NCI-H774 (cell line): ENCODE results near the gene SCFD2.
"Not testable (repeated sequence)": the region's sequence is repeated elsewhere in the genome, so short reads cannot be mapped to it uniquely, and the experiment has no call there.

Source experiments
- DNase-seq: peaks from one replicate; lab custom pipeline; 2025; lab: John Stamatoyannopoulos, UW

Gene SCFD2

DNA sequence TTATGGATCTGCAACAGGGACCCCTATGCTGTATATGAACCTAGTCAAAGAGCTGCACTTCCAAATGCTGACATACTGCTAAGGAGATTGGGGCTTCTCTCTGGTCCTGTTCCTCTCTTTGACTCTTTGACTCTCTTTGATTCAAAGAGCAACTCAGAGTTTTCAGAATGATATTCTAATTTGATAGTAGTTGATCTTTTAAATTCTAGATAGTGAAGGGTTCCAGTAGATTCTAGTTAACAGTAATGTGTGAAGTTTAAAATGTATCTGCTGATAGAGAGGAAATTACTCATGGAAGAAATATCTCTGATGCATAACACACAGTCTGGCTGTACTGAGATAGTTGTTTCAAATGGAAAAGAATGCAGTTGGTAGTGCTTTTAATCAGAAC is 264.7 kb downstream of the SCFD2 start:
- no peak for DNase-seq

DNA sequence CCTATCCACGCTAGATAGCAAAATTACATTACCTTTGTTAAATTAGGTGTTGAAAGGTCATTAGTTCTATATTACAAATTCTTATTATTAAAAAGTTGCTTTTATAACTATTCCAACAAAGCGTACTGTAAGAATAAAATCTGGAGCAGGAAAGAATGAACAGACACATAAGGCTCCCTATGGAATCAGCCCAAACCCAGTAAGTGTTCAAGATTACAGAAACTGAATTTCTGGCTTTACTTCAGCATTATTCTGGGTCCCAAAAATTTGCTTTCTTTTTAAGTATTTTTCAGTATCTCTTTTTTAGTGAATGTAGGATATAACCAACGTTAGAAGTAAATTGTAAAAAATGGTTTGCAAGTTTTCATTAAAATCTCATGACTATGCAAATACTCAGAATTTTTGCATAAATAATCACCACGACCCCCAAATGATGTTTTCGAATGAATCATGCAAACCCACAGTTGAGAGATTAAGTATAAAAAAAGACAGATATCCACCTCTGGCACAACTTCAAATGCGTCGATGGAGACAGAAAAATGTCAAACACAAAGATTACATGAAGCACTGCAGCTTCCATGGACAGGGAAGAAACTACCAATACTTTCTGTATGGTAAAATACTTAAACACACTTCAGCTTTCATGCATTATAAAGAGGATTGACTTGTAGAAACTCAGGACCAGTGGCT is 265.2 kb downstream of the SCFD2 start:
- DNase-seq = no peak

DNA sequence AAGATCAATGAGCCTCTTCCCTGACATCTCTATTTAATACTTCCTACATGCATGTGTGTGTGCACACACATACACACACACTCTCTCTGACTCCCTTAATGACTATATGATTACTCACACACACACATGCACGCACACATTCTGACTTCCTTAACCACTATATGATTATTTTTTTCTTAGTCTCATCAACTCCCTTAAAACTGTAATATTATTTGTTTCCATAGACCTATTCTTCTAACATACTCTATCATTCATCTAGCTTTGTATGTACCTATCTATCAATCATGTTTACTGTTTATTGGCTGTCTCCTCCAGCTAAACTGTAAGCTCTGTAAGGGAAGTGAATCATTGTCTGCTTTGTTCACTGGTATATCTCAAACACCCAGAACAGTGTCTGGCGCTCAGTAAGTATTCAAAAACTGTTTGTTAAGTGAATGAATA is 267.2 kb downstream of the SCFD2 start:
- DNase-seq = no peak

DNA sequence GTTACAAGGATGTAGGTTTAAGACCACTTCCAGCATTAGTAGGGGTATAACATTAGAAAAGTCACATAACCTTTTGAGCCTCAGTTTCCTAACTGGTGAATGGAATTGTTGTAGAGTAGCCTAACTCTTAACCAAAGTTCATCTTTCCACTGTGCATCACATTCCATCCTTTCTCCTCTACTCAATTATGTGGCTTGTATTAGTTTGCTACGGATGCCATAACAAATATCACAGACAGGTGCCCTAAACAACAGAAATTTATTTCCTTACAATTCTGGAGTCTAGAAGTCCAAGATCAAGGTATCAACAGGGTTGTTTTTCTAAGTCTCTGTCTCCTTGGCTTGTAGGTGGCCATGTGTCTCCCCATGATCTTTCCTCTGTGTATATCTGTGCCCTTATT is 271.8 kb downstream of the SCFD2 start:
- DNase-seq = no peak

DNA sequence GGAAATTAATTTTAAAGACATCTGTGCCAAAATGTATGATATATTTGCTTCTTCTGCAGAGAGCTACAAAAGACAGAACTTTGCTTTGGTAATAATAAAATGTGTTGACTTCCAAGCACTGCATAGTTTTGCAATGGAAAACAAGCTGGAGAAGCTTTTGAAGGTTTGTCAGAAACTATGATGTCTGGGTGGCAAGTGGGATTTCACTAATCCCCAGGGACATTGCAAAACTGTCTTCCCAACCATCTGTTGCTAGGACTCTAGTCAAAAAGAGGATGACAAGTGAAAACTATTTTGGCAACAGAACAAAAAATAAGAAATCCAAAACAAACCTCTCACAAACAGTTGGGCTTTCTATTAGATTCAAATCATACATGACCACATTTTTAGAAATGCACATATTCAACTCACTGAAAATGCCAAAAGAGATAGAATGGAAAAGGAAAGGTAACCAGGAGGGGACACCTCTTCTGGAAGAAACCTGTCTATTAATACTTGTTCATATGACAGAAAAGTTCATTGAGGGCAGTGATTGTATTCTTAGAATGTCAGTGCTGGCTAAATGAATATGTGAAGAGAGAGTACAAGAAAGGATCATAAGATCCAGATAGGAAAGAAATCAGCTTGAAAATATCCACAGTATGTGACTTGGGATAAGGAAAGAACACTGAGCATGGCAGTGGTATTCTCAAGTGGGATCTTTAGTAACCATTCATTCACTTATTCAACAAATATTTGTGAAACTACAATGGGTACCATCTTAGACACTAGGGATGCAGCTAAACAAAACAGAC is 275.7 kb downstream of the SCFD2 start:
- no peak for DNase-seq

DNA sequence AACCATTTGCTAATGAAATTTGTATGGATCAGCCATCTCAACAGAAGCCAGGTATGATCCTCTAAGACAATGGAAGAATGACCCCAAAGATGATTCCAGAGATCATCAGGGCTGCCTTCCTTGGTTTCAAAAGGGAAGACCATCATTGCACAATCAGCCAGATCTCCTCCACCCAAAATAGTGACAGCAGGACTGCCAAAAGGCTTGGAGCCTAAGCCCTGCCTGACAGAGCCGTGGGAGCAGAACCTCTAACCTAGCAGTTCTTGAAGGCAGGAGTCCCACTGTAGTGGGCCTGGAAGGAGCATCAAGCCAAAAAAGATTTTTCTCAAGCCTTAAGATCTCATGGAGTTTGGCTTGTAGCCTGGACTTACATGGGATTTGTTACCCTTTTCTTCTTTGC is 277.7 kb downstream of the SCFD2 start:
- DNase-seq = no peak

DNA sequence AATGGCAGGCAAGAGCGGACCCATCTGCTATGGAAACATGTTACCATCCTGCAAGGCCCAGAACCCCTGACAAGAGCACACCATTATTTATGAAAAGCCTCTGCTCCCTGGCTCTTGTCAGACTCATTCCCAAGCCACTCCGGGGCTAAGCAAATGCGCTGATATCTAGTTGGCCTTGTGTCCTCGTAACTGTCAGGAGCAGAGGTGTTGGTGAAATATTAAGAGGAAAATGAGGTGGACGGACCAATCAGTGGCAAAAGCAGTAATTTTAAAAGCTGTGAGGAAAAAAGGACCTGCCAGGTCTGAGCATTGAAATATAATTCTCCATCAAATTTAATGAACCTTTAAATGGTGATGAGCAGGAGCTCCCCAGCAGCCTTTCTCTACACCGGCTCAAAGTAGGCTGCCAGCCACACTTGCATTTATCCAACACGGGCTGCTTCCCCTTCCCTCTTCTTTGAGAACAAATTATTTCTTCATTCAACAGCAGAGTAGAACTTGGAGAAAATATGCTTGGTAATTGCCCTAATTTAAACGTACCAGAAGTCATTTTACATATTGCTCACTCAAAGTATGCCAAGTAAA is 289.4 kb downstream of the SCFD2 start:
- no peak for DNase-seq

DNA sequence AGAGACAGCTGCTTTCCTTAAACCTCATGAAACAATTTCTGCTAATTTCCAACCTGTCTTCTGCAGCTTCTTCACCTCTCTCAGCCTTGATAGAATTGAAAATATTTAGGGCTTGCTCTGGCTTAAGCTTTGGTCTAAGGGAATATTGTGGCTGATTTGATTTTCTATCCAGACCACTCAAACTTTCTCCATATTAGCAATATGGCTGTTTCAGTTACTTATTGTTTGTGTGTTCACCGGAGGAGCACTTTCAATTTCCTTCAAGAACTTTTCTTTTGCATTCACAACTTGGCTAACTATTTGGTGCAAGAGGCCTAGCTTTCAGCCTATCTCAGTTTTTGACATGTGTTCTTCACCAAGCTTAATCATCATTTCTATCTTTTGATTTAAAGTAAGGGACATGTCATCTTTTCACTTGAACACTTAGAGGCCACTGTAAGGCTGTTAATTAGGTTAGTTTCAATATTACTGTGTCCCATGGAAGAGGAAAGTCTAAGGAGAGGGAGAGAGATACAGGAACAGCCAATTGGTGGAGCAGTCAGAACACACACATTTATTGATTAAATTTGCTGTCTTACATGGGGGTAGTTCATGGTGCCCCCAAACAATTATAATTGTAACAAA is 290.6 kb downstream of the SCFD2 start:
- DNase-seq = no peak

DNA sequence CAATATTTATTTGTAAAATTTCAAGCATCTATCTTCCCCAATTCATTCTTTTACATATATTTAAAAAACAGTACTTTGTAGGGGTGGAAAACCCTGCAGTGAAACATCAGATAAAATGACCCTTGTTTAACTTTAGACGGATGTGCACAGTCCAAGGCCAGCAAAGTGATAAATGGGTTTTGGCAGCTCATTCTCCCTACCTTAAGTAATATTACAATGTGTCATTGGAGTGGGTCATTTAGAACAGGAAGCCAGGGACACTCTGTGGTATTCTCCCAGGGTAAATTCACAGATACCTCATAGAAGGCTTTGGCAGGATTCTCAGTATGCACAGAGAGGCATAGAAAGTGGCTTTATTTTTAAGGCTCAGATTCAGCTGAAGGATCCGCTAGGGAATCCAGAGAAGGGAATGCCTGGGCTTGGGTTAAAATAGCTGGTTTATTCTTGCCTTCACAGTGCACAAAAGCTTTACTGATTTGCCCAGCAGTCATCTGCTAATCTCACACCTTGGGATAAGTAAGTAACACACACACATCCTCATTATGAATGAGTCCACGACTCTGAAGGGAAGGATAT is 297.0 kb downstream of the SCFD2 start:
- no peak for DNase-seq

DNA sequence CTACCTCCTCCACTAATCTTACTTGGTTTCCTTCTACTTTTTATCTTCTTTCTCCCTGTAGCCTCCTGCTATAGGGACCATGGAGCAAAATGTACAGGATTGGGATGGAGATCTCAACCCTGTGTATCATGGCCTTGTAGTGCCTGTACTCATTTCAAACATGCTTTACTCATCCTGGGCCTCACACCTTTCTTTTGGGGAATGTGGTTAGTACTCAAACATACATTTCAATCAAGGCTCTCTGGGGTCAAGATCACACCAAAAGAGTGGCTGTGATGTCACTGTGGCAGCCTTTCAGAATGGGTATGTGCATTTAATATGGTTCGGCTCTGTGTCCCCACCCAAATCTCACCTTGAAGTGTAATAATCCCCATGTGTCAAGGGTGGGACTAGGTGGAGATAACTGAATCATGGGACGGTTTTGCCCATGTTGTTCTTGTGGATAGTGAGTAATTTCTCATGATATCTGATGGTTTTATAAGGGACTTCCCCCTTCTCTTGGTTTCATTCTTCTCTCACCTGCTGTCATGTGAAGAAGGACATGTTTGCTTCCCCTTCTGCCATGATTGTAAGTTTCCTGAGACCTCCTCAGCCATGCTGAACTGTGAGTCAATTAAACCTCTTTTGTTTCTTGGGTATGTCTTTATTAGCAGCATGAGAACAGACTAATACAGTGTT is 298.6 kb downstream of the SCFD2 start:
- DNase-seq = no peak

DNA sequence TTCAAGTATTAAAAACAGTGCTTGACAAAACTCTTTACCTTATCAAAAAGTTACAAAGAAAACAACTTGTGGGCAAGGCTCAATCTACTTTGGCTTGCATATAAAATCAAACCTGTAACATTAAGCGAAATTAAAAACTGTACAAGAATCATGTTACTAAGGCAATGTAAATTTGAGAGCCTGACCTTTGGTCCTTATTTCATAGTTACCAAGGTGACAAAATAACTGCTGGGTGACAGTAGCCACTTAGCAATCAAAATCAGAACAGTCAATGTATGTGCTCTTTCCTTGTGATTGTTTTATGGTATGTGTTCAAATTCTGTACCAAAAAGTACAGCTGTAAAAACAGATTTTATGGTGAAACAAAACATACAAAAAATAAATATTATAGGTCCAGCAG is 299.7 kb downstream of the SCFD2 start:
- no peak for DNase-seq

DNA sequence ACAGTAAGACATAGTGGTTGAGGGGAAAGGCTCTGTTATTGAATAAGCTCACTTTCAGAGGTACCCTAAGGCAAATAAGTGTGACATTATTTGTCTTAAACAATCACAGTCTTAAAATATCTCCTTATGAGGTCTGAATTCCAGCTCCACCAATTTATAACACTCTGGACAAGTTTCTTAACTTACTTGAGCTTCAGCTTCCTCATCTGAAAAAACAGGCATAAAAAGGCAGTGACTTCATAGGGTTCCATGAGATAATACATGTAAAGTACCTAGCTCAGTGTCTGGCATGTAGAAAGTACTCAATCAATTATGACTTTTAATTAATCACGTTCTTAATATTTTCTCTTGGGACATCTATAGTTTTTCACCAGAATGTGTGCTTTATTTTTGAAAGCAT is 301.3 kb downstream of the SCFD2 start:
- no peak for DNase-seq

DNA sequence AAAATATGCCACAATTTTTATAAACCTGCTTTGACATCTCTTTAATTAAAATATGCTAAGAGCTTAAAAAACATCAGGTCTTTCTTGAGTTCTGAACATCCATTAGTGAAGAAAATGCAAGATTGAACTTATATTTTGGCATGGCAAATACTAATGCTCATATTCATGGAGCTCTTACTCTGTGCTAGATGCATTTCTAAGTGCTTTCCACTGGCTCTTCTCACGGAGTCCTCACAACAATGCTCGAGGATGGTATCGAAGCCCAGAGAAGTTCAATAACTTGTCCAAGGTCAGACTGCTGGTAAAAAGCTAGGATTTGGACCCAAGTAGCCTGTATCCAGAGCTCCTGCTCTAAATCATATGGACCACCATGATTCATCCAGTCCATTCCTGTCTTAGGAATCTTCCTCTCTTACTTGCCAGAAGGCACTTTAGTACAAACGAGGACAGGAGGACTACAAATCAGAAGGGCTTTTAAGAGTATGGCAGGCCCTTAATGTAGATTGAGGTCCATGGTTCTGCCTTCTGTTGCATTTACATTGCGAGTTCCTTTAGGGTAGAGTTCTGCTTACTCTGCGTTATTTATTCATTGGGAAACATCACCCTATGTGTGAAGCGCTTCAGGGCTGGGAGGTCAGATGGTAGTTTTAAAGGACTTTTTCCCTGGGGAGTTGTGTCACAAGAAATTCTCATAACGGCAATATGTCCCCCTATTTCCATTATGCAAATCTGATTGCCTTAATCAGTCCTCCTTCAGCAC is 304.6 kb downstream of the SCFD2 start:
- DNase-seq = no peak

DNA sequence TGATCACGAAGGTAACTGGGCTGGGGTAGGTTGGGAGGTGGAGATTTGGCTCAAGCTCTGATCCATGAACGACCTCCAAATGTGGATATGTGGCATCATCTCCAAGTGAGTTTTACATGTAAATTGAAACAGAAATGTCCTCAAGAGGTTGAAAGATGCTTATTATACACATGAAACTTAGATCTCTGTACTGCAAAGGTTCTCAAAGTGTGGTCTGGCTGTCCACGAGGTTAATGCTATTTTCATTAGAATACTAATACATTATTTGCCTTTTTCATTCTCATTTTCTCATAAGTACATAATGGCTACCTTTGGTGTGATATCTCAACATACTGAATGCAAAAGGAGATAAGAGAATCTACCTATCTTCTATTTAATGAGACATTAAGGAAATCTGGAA is 305.6 kb downstream of the SCFD2 start:
- DNase-seq = no peak

DNA sequence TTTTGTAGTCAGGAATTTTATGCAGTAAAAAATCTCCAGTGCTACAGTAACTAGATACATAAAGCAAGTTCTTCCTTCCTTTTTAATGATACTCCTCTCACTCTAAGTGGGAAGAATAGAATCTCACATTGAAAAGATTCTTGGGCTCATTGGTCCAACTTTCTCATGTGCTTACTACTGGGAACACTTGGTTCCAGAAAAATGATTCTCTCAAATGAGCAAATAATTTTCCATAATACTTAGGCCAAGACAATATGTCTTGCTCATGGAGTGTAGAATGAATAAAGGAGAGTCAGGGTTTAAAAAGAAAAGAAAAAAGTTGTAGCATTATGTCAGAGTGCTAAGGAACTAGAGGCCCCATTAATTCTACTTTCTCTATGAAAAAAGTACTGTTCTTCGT is 306.0 kb downstream of the SCFD2 start:
- DNase-seq = no peak

DNA sequence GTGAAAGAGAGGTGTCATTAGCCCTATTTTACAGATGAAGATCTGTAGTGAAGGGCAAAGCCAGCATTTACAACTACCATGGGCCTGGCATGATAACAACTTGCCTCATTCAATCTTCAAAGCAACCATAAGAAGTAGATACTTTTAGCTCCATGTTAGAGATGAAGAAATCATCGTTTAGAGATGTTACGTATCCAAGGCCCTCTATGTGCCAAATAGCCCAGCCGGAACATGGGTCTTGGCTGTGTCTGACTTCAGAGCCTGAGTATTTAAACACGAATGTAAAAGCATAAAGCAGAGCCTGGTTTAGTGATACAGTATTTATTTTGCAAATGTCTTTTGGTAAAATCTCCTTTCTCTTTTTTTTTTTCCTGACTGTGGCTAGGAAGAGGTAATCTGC is 306.6 kb downstream of the SCFD2 start:
- no peak for DNase-seq

DNA sequence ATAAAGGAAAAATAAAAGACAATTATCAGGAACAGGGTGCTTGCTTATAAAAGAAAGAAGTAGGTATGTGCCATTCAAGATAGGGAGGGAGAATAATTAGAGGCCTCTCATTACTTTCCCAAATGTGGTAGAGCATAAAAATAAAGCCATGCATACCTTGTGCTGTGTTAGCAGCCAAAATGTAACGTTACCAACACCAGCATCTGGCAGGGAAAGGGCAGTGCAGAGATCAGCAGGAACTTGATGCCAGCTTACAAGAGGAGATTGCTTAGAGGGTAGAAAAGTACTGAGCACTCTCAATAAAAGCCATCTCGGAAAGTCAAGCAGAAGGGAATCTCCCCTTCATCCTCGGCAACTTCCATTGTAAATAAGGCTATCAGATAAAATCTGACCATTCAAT is 308.2 kb downstream of the SCFD2 start:
- no peak for DNase-seq

DNA sequence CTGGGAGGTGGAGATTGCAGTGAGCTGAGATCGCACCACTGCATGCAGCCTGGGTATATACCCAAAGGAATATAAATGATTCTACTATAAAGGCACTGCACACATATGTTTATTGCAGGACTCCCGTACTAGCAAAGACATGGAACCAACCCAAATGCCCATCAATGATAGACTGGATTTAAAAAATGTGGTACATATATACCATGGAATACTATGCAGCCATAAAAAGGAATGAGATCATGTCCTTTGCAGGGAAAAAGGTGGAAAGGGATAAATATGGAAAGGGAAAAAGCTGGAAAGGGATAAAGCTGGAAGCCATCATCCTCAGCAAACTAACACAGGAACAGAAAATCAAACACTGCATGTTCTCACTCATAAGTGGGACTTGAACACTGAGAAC is 308.8 kb downstream of the SCFD2 start:
- DNase-seq = not testable (repeated sequence)

DNA sequence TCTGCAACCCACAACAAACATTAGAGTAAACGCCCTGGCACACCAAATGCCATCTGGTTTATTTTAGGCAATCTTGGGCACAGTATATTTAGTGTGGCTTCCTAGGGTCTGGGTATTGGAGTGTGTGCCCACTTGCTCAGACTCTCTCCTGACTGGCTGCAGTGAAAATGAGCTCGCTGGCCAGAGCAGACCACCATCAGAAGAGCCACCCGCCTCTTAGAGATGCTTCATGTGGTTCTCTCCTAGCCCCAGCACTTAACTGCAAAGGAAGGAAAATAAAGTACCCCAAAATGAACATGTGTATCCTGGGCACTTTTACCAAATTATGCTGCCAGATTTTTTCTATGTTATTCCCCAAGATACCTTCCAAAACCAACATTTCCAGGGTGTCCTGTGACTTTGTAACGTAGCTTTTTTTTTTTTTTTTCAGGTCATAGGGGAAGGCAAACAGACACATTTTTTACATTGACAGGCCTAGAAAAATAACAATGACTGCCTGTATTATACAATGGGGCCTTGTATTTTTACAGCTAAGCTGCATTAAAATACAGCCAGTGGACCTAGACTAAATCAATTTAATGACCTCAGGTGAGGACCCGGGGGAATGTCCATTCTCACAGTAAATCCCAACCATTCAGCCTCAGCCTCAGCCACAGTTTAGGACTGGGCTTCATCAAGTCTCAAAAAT is 310.0 kb downstream of the SCFD2 start:
- DNase-seq = no peak

DNA sequence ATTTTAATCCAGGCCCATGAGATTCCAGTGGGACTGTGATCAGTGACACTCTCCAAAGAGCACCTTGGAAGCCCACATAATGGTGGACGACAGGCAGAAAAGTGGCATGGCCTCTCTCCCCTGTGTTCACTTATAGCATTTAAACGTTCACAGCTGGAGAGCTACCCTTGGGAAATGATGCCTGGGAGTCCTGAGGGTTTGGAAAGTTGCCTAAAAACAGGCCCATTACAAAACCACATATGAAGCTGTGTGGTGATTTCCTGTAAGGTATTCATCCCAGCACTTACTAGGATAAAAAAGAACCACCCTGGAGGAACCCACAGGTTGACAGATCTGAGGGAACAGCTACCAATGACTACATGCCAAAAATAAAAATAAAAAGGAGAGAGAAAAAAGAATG is 310.6 kb downstream of the SCFD2 start:
- DNase-seq = no peak

DNA sequence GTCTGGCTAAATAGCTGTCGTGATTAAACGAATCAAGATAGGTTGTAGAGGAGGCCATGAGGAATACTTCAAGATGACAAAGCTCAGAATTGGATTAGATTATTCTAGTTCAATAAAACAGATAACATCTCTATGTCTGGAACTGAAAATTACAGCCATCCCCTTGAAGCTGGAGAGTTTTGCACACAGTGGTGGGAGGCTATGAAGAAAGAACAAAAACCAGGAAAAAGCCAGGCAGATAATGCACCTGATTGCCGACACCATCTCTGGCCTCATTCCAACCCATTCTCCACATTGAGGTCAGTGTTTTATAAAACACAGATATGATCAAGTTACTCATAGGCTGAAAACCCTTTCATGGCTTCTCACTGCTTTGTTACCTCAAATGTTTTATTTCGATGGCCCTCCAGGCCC is 315.5 kb downstream of the SCFD2 start:
- DNase-seq = no peak
